DOHH2 (cell line): ENCODE measurements around the gene RGL3.

ENCODE experiments used
- H3F3A ChIP-seq: fragments of 200-600 bp; sonication (generic), shearing (Covaris generic); 2 replicates; pipeline ENCODE4 v1.6.0; 2016; ENCODE audit warnings: antibody characterized with exemption, mild to moderate bottlenecking; ENCODE audit not compliant: control insufficient read depth, insufficient read depth
- H3K27ac ChIP-seq: fragments of 200-600 bp; sonication (generic); 2 replicates; pipeline ENCODE4 v1.5.1; 2014; ENCODE audit warnings: low read depth, mild to moderate bottlenecking, low read length, moderate library complexity
- H3K27me3 ChIP-seq: fragments of 200-600 bp; sonication (generic); 2 replicates; pipeline ENCODE4 v1.6.1; 2014; ENCODE audit warnings: mild to moderate bottlenecking, low read length, mixed read lengths; ENCODE audit not compliant: control insufficient read depth
- H3K36me3 ChIP-seq: fragments of 200-600 bp; sonication (generic); 2 replicates; pipeline ENCODE4 v1.6.1; 2014; ENCODE audit warnings: mild to moderate bottlenecking, low read length, moderate library complexity, mixed read lengths; ENCODE audit not compliant: control insufficient read depth
- H3K4me1 ChIP-seq: fragments of 200-600 bp; sonication (generic); 2 replicates; pipeline ENCODE4 v1.6.1; 2014; ENCODE audit warnings: mild to moderate bottlenecking, low read length, mixed read lengths; ENCODE audit not compliant: control insufficient read depth
- H3K4me2 ChIP-seq: fragments of 200-600 bp; sonication (generic); 2 replicates; pipeline ENCODE4 v1.6.0; 2014; ENCODE audit warnings: mild to moderate bottlenecking, low read length, moderate library complexity
- H3K4me3 ChIP-seq: fragments of 200-600 bp; sonication (generic); 2 replicates; pipeline ENCODE4 v1.5.1; 2014; ENCODE audit warnings: mild to moderate bottlenecking, low read length, mixed read lengths
- H3K79me2 ChIP-seq: fragments of 200-600 bp; sonication (generic); 2 replicates; pipeline ENCODE4 v1.6.1; 2014; ENCODE audit warnings: mild to moderate bottlenecking, low read length, mixed read lengths; ENCODE audit not compliant: control insufficient read depth
- H3K9me2 ChIP-seq: fragments of 200-600 bp; sonication (generic); replicated peaks from 2 replicates; pipeline ENCODE4 v1.6.1; 2014; ENCODE audit warnings: mild to moderate bottlenecking, low read length, mixed read lengths; ENCODE audit not compliant: control insufficient read depth
- H3K9me3 ChIP-seq: fragments of 200-600 bp; sonication (generic); 2 replicates; pipeline ENCODE4 v1.6.1; 2014; ENCODE audit warnings: antibody characterized with exemption, low read length, mixed read lengths; ENCODE audit not compliant: control insufficient read depth, insufficient read depth
- H4K20me1 ChIP-seq: fragments of 200-600 bp; sonication (generic); 2 replicates; pipeline ENCODE4 v1.6.0; 2014; ENCODE audit warnings: low read depth, mild to moderate bottlenecking, antibody characterized with exemption, low read length, moderate library complexity; ENCODE audit not compliant: control insufficient read depth, insufficient read depth
- CTCF ChIP-seq: fragments of 200-600 bp; sonication (generic); IDR thresholded peaks from one replicate; pipeline ENCODE4 v1.5.1; 2014; ENCODE audit warnings: antibody characterized with exemption, mild to moderate bottlenecking, low read depth, low read length; ENCODE audit not compliant: poor library complexity, severe bottlenecking
- EZH2phosphoT487 ChIP-seq: fragments of 200-600 bp; sonication (generic); IDR thresholded peaks from 2 replicates; pipeline ENCODE4 v1.6.1; 2017; ENCODE audit warnings: borderline replicate concordance, mild to moderate bottlenecking, antibody characterized with exemption, low read length, moderate library complexity, mixed read lengths

Gene RGL3

GRCh38 chr19:11361037-11361770 lies 57.9 kb downstream of the RGL3 start:
- Histone ChIP-seq H3K27me3 (no peaks in the 10 kb centered on the region), H3K4me3 (no peak overlapping the region), H3K9me2 (no peaks in the 10 kb centered on the region), H3K4me1 (no peaks in the 10 kb centered on the region), H4K20me1 (no peaks in the 10 kb centered on the region), H3K79me2 (no peaks in the 10 kb centered on the region), H3K27ac (no peak overlapping the region), H3K4me2 (no peak overlapping the region), H3F3A (no peaks in the 10 kb centered on the region), H3K36me3 (no peaks in the 10 kb centered on the region), H3K9me3 (no peaks in the 10 kb centered on the region)
- no peak for TF ChIP-seq EZH2phosphoT487
- no peak for TF ChIP-seq CTCF

GRCh38 chr19:11359421-11359820 lies 59.7 kb downstream of the RGL3 start:
- no peaks in the 10 kb centered on the region for H3K79me2 ChIP-seq
- no peaks in the 10 kb centered on the region for H3F3A ChIP-seq
- TF ChIP-seq EZH2phosphoT487: no peak
- TF ChIP-seq CTCF: no peak
- no peaks in the 10 kb centered on the region for H3K9me3 ChIP-seq
- no peak overlapping the region for H3K4me3 ChIP-seq
- no peak overlapping the region for H3K27ac ChIP-seq
- H3K4me2 ChIP-seq: no peak overlapping the region
- no peaks in the 10 kb centered on the region for H3K9me2 ChIP-seq
- no peaks in the 10 kb centered on the region for H3K4me1 ChIP-seq
- H3K27me3 ChIP-seq: no peaks in the 10 kb centered on the region
- no peaks in the 10 kb centered on the region for H4K20me1 ChIP-seq
- no peaks in the 10 kb centered on the region for H3K36me3 ChIP-seq

GRCh38 chr19:11356676-11357550 lies 62.2 kb downstream of the RGL3 start:
- no peaks in the 10 kb centered on the region for H3K9me3 ChIP-seq
- no peaks in the 10 kb centered on the region for H3K79me2 ChIP-seq
- no peaks in the 10 kb centered on the region for H3K27me3 ChIP-seq
- TF ChIP-seq EZH2phosphoT487 (no peak), CTCF (no peak)
- H3K4me3 ChIP-seq: no peak overlapping the region
- H3K9me2 ChIP-seq: no peaks in the 10 kb centered on the region
- H3F3A ChIP-seq: no peaks in the 10 kb centered on the region; the same call in 1 of the 2 replicates
- H3K27ac ChIP-seq: no peak overlapping the region
- no peak overlapping the region for H3K4me2 ChIP-seq
- no peaks in the 10 kb centered on the region for H3K4me1 ChIP-seq
- H4K20me1 ChIP-seq: no peaks in the 10 kb centered on the region
- no peaks in the 10 kb centered on the region for H3K36me3 ChIP-seq
